Small intestine (tissue), 16 donors: ENCODE results near the gene GPR26. TPM values are rescaled to one million over a fixed set of nuclear protein-coding genes. Genes with fewer than 3 reads are reported as not detected.
A peak's percentile ranks its signal among the peaks of the same experiment; 100 is the strongest.

Experiments
- DNase-seq, 2 donors: peaks; one replicate each; pipeline versions ENCODE4 v3.0.0 to v3.0.0-alpha.2; 2013
- FAIRE-seq: peaks from 2 replicates; lab custom pipeline; 2012; peaks lifted over from hg19 to GRCh38; lab: Jason Lieb, UNC
- H3K27ac ChIP-seq, 3 donors: one replicate each; pipeline ENCODE4 v1.5.1; 2013; ENCODE audit warnings: low read length in 2 of 3, mild to moderate bottlenecking in 2 of 3, control low read depth in 1 of 3, inconsistent platforms in 1 of 3, low read depth in 1 of 3, moderate library complexity in 1 of 3
- H3K27me3 ChIP-seq, 3 donors: one replicate each; pipeline ENCODE4 v1.6.1; 2013; ENCODE audit warnings: low read length in 3 of 3, inconsistent platforms in 1 of 3; ENCODE audit not compliant: control insufficient read depth in 3 of 3, insufficient read depth in 3 of 3
- H3K36me3 ChIP-seq, 3 donors: one replicate each; pipeline ENCODE4 v1.6.1; 2013; ENCODE audit warnings: low read length in 3 of 3, inconsistent platforms in 1 of 3, low read depth in 1 of 3, mild to moderate bottlenecking in 1 of 3, moderate library complexity in 1 of 3; ENCODE audit not compliant: control insufficient read depth in 3 of 3, insufficient read depth in 2 of 3
- H3K4me1 ChIP-seq, 3 donors: one replicate each; pipeline ENCODE4 v1.6.1; 2013; ENCODE audit warnings: low read length in 2 of 3, inconsistent platforms in 1 of 3, low read depth in 1 of 3, mild to moderate bottlenecking in 1 of 3, moderate library complexity in 1 of 3; ENCODE audit not compliant: control insufficient read depth in 3 of 3, insufficient read depth in 2 of 3
- H3K4me3 ChIP-seq, 3 donors: one replicate each; pipeline ENCODE4 v1.5.1; 2013; ENCODE audit warnings: low read length in 3 of 3, control low read depth in 1 of 3, inconsistent platforms in 1 of 3, low read depth in 1 of 3, mild to moderate bottlenecking in 1 of 3, moderate library complexity in 1 of 3
- H3K9me3 ChIP-seq, 2 donors: one replicate each; pipeline ENCODE4 v1.6.1; 2013; ENCODE audit warnings: low read depth in 1 of 2, low read length in 1 of 2; ENCODE audit not compliant: control insufficient read depth in 2 of 2, insufficient read depth in 1 of 2
- WGBS, 3 donors: extraction: QIAGEN DNeasy Blood & Tissue Kit; methylation state at CpG; one replicate each; pipeline ENCODE4 v1.1.7; 2013; 5-methylcytosine and 5-hydroxymethylcytosine counted together
- long read RNA-seq, 10 donors: transcript quantifications; one replicate each; lab custom pipeline, GENCODE V29; 2026
- polyA plus RNA-seq, 4 donors: library from polyadenylated mRNA; stranded (reverse) in 3 of 4; unstranded in 1 of 4; fragments of 200-250 nt in 3 of 4; fragments of 120-200 nt in 1 of 4; gene quantifications; one replicate each; pipeline versions ENCODE4 v1.2.1 to v1.2.3, GENCODE V29; 2013
- donor health status: healthy with polysubstance abuse.
- donor health status: control.
- donor health status: control.
- donor health status: Bipolar disorder and iron deficiency.
- donor health status: healthy.

GPR26 gene
- polyA plus RNA-seq, result under 1 TPM in 1 of 4 donors, not detected in 3; 0.10 TPM
- long read RNA-seq, donor 1, result 0 reads
- long read RNA-seq, donor 2, result 0 reads
- long read RNA-seq, donor 3, result 0 reads
- long read RNA-seq, donor 4, result 0 reads
- long read RNA-seq, donor 5, result 0 reads
- long read RNA-seq, donor 6, result 0 reads
- long read RNA-seq, donor 7, result 0 reads
- long read RNA-seq, donor 8, result 0 reads
- long read RNA-seq, donor 9, result 0 reads
- long read RNA-seq, donor 10, result 0 reads

- H3K36me3 ChIP-seq, result no peaks in the 10 kb centered on the region
- no peaks in the 10 kb centered on the region for H3K4me1 ChIP-seq
- no peak within 1 kb of the TSS for H3K27ac ChIP-seq
- no peaks in the 10 kb centered on the region for H3K9me3 ChIP-seq
- DNase-seq (peak in 1 of 2 donors; percentile 8), FAIRE-seq (no peak)
- no peak within 1 kb of the TSS for H3K4me3 ChIP-seq
- 41 to 64% (median 51%) methylated on average over 66 to 101 of the region's 101 CpGs for WGBS, 3 donors
- H3K27me3 ChIP-seq, result peaks cover 4 to 39% (median 15%) of the 10 kb centered on the region in 3 donors
Observed at GRCh38 chr10:123666318-123667236, at the start of gene GPR26. GPR26 (plus strand) TSS chr10:123666355; CDS start chr10:123666408, 53 bp downstream.

GRCh38 chr10:123618224-123618623 lies 47.9 kb upstream of the GPR26 start:
- Histone ChIP-seq H3K4me1 (no peaks in the 10 kb centered on the region), H3K4me3 (no peak overlapping the region), H3K9me3 (no peaks in the 10 kb centered on the region), H3K27ac (no peak overlapping the region), H3K27me3 (peaks cover 0 to 3% (median 0%) of the 10 kb centered on the region in 3 donors), H3K36me3 (no peaks in the 10 kb centered on the region)
- no peak for DNase-seq
- no peak for FAIRE-seq

GRCh38 chr10:123619067-123619855 lies 46.9 kb upstream of the GPR26 start:
- Histone ChIP-seq H3K4me1 (no peaks in the 10 kb centered on the region), H3K4me3 (no peak overlapping the region), H3K36me3 (no peaks in the 10 kb centered on the region), H3K27ac (no peak overlapping the region), H3K27me3 (peaks cover 0 to 3% (median 0%) of the 10 kb centered on the region in 3 donors), H3K9me3 (no peaks in the 10 kb centered on the region)
- WGBS, 3 donors, result 86 to 87% (median 86%) methylated on average over 8 of the region's 8 CpGs
- FAIRE-seq, result no peak
- DNase-seq, result no peak

- Histone ChIP-seq H3K36me3 (no peaks in the 10 kb centered on the region), H3K9me3 (no peaks in the 10 kb centered on the region), H3K27ac (no peak overlapping the region), H3K4me1 (no peaks in the 10 kb centered on the region), H3K4me3 (no peak overlapping the region), H3K27me3 (peaks cover 0 to 3% (median 0%) of the 10 kb centered on the region in 3 donors)
- no peak for FAIRE-seq
- WGBS, 3 donors, result 63 to 74% (median 69%) methylated on average over 9 of the region's 9 CpGs
- no peak for DNase-seq
Observed at GRCh38 chr10:123620621-123621020, 45.5 kb upstream of the GPR26 start.

- WGBS, 3 donors, result 64 to 71% (median 69%) methylated on average over 2 of the region's 2 CpGs
- H3K27ac ChIP-seq, result no peak overlapping the region
- peaks cover 0 to 3% (median 0%) of the 10 kb centered on the region in 3 donors for H3K27me3 ChIP-seq
- H3K36me3 ChIP-seq, result no peaks in the 10 kb centered on the region
- FAIRE-seq, result no peak
- no peaks in the 10 kb centered on the region for H3K4me1 ChIP-seq
- H3K4me3 ChIP-seq, result no peak overlapping the region
- no peak for DNase-seq
- no peaks in the 10 kb centered on the region for H3K9me3 ChIP-seq
Observed at GRCh38 chr10:123621492-123621891, 44.7 kb upstream of the GPR26 start.

- FAIRE-seq (no peak), DNase-seq (no peak)
- no peak overlapping the region for H3K27ac ChIP-seq
- no peaks in the 10 kb centered on the region for H3K4me1 ChIP-seq
- no peaks in the 10 kb centered on the region for H3K36me3 ChIP-seq
- 65 to 78% (median 70%) methylated on average over 2 of the region's 2 CpGs for WGBS, 3 donors
- peaks cover 0 to 3% (median 0%) of the 10 kb centered on the region in 3 donors for H3K27me3 ChIP-seq
- no peaks in the 10 kb centered on the region for H3K9me3 ChIP-seq
- H3K4me3 ChIP-seq, result no peak overlapping the region
Observed at GRCh38 chr10:123621916-123622315, 44.2 kb upstream of the GPR26 start.

- H3K27me3 ChIP-seq, result peaks cover 0 to 3% (median 0%) of the 10 kb centered on the region in 3 donors
- H3K9me3 ChIP-seq, result no peaks in the 10 kb centered on the region
- 48 to 60% (median 51%) methylated on average over 3 of the region's 3 CpGs for whole genome bisulfite sequencing, 3 donors
- no peaks in the 10 kb centered on the region for H3K36me3 ChIP-seq
- no peak for FAIRE-seq
- DNase-seq, result no peak
- H3K4me1 ChIP-seq, result no peaks in the 10 kb centered on the region
- H3K27ac ChIP-seq, result no peak overlapping the region
- H3K4me3 ChIP-seq, result no peak overlapping the region
Observed at GRCh38 chr10:123622381-123622780, 43.8 kb upstream of the GPR26 start.

- H3K36me3 ChIP-seq, result no peaks in the 10 kb centered on the region
- no peak overlapping the region for H3K4me3 ChIP-seq
- no peak overlapping the region for H3K27ac ChIP-seq
- no peak for DNase-seq
- H3K4me1 ChIP-seq, result no peaks in the 10 kb centered on the region
- no peak for FAIRE-seq
- no peaks in the 10 kb centered on the region for H3K9me3 ChIP-seq
- WGBS, 3 donors, result 71 to 83% (median 72%) methylated on average over 2 of the region's 2 CpGs
- H3K27me3 ChIP-seq, result peaks cover 0 to 3% (median 0%) of the 10 kb centered on the region in 3 donors
Observed at GRCh38 chr10:123624086-123624485, 42.1 kb upstream of the GPR26 start.
